Measurements from ENCODE around the gene EFNA3.

Gene EFNA3, protein sequence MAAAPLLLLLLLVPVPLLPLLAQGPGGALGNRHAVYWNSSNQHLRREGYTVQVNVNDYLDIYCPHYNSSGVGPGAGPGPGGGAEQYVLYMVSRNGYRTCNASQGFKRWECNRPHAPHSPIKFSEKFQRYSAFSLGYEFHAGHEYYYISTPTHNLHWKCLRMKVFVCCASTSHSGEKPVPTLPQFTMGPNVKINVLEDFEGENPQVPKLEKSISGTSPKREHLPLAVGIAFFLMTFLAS

DNA sequence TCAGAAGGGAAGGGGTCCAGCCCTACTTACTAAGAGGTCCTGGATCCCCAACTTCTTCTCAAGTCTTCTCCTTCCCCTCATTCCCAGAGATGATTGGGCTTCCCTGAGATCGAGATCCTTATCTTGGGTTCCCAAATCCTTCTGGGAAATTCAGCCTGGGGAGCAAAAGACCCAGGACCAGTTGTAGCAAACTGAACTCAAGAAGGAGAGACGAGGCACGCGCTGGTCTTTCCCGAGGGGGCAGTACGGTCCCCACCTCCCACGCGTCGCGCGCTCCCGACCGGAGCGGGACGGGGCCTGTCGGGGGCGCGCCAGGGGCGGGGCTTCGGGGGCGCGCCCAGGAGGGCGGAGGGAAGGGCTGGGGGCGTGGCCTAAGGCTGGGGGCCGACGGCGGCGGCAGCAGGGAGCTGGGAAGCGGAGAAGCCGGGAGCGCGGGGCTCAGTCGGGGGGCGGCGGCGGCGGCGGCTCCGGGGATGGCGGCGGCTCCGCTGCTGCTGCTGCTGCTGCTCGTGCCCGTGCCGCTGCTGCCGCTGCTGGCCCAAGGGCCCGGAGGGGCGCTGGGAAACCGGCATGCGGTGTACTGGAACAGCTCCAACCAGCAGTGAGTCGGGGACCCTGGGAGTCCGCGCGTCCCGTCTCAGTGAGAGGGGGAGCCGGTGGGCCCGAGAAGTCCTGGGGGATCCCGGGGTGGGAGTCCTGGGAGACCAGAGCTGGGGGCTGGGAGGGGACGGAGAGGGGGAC, at the start of gene EFNA3:
TSS of gene EFNA3 (plus strand) at position 369 of the 741 bp plus-strand sequence. CDS start at position 474, 105 bp downstream.
- no peaks in the 10 kb centered on the region for H3K36me3 ChIP-seq (ENCODE audit: insufficient read depth, low read length)
- no peaks in the 10 kb centered on the region for H3K79me2 ChIP-seq (ENCODE audit: control insufficient read depth, insufficient read depth, low read length, unreplicated experiment)
- peak within 1 kb of the TSS; percentile 47 for H3K4me3 ChIP-seq (ENCODE audit: low read depth, low read length)
- H3K4me1 ChIP-seq (ENCODE audit: control insufficient read depth, insufficient read depth, low read length, unreplicated experiment) = peaks cover 17% of the 10 kb centered on the region
- H3K27ac ChIP-seq (ENCODE audit: low read depth, low read length) = no peak within 1 kb of the TSS
- peaks cover 48% of the 10 kb centered on the region for H3K27me3 ChIP-seq (ENCODE audit: insufficient read depth, low read length)
- H2AFZ ChIP-seq (ENCODE audit: low read length, unreplicated experiment) = no peak within 1 kb of the TSS

DNA sequence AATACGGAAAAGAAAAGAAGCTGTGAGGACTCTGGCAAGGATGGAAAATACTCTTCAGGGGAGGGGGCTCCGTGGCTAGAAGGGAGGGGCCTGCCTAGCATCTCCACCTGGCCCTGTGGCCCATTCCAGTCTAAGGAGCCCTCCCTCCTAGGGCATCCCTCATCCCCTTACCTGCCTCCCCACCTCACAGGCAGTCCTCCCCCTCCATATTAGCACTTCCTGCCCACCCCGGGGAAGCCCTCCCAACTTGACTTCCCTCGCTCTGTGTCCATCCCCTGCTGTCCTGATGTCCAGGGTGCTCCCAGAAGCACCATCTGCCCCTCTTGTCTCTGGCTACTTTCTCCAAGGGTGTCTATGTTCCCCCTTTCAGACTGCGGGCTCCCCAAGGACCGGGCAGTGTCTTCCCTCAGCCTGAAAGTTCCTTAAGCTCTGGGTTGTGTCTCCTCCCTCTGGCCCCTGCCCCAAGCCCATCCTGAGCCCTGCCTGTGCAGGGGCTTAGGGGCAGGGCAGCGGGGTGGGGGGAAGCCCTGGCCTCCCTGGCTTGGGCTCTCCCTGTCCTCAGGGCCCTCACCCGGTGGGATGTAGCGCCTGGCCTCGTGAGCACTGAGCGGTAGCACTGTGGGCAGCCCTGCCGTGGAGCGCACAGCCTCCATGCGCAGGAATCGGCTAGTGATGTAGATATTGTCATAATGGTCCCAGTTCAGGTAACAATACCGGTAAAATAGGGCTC, 49.0 kb upstream of the EFNA3 start:
- Histone ChIP-seq H3K4me1 (ENCODE audit: control insufficient read depth, insufficient read depth, low read length, unreplicated experiment) (peaks cover 11% of the 10 kb centered on the region), H2AFZ (ENCODE audit: low read length, unreplicated experiment) (no peak overlapping the region), H3K4me3 (ENCODE audit: low read depth, low read length) (no peak overlapping the region), H3K79me2 (ENCODE audit: control insufficient read depth, insufficient read depth, low read length, unreplicated experiment) (no peaks in the 10 kb centered on the region), H3K27me3 (ENCODE audit: insufficient read depth, low read length) (no peaks in the 10 kb centered on the region), H3K36me3 (ENCODE audit: insufficient read depth, low read length) (no peaks in the 10 kb centered on the region), H3K27ac (ENCODE audit: low read depth, low read length) (no peak overlapping the region)

DNA sequence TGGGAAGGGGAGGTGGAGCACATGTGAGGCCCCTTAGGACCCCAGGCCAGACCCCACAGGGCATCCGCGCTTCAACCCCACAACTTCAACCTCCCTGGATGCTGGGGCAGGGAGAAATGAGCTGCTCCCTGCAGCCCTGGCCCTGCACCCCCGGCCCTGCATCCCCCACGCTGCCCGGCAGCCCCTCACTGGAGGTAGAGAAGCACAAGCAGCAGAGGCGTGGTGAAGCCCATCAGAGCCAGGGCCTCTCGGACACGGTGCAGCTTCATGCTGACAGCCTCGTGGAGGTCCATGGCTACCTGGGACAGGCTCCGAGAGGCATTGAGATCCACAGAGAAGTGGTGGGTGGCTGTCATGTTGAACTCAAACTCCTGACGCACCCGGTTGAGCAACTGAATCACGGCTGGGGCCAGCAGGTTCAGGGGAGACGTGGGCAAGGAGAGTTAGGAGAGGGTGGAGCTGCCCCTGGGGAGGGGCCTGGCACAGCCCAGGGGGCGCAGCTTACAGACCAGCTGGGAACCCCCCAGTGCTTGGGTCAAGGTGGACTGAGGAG, 48.3 kb upstream of the EFNA3 start:
- H3K79me2 ChIP-seq (ENCODE audit: control insufficient read depth, insufficient read depth, low read length, unreplicated experiment) = no peaks in the 10 kb centered on the region
- no peak overlapping the region for H2AFZ ChIP-seq (ENCODE audit: low read length, unreplicated experiment)
- peaks cover 11% of the 10 kb centered on the region for H3K4me1 ChIP-seq (ENCODE audit: control insufficient read depth, insufficient read depth, low read length, unreplicated experiment)
- no peaks in the 10 kb centered on the region for H3K36me3 ChIP-seq (ENCODE audit: insufficient read depth, low read length)
- no peak overlapping the region for H3K4me3 ChIP-seq (ENCODE audit: low read depth, low read length)
- no peak overlapping the region for H3K27ac ChIP-seq (ENCODE audit: low read depth, low read length)
- H3K27me3 ChIP-seq (ENCODE audit: insufficient read depth, low read length) = no peaks in the 10 kb centered on the region

DNA sequence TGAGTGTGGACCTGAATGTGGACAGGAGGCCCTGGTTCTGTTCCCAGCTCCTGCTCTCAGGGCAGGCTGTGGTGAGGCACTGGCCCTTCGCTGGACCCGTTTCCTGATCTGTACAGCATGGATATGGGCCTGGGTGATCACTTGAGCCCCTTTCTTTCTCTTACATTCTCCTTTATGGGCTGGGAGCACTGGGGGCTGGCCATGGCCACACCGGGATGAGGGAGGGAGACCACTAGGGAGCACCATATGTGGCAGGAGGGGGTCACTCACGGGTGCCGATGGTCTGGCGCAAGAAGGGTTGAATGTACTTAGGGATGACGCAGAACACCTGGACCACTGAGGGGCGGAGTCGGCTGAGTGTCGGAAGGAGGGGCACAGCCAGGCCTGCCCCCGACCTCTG, 47.7 kb upstream of the EFNA3 start:
- Histone ChIP-seq H3K36me3 (ENCODE audit: insufficient read depth, low read length) (no peaks in the 10 kb centered on the region), H3K79me2 (ENCODE audit: control insufficient read depth, insufficient read depth, low read length, unreplicated experiment) (no peaks in the 10 kb centered on the region), H3K4me3 (ENCODE audit: low read depth, low read length) (no peak overlapping the region), H3K27me3 (ENCODE audit: insufficient read depth, low read length) (no peaks in the 10 kb centered on the region), H3K27ac (ENCODE audit: low read depth, low read length) (no peak overlapping the region), H3K4me1 (ENCODE audit: control insufficient read depth, insufficient read depth, low read length, unreplicated experiment) (peaks cover 10% of the 10 kb centered on the region), H2AFZ (ENCODE audit: low read length, unreplicated experiment) (no peak overlapping the region)

DNA sequence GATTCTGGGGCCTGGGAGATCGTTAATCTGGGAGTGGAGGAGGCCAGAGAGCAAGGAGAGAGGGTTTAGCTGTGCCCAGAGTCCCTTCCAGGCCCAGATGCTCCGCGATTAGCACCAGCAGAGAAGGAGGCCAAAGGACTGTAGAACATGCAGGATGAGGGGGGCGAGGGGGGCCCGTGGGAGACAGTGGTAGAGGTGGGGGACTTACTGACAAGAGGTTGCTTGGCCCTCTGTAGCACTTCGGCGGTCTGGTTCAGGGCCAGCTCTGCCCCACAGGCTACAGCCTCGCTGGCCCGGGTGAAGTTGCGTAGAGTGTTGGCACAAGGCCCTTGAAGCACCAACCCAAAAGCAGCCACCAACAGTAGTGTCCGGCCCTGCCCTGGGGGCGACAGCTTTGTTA, 45.8 kb upstream of the EFNA3 start:
- Histone ChIP-seq H3K4me3 (ENCODE audit: low read depth, low read length) (no peak overlapping the region), H3K27me3 (ENCODE audit: insufficient read depth, low read length) (no peaks in the 10 kb centered on the region), H3K4me1 (ENCODE audit: control insufficient read depth, insufficient read depth, low read length, unreplicated experiment) (no peaks in the 10 kb centered on the region), H3K79me2 (ENCODE audit: control insufficient read depth, insufficient read depth, low read length, unreplicated experiment) (no peaks in the 10 kb centered on the region), H3K27ac (ENCODE audit: low read depth, low read length) (no peak overlapping the region), H2AFZ (ENCODE audit: low read length, unreplicated experiment) (no peak overlapping the region), H3K36me3 (ENCODE audit: insufficient read depth, low read length) (no peaks in the 10 kb centered on the region)

DNA sequence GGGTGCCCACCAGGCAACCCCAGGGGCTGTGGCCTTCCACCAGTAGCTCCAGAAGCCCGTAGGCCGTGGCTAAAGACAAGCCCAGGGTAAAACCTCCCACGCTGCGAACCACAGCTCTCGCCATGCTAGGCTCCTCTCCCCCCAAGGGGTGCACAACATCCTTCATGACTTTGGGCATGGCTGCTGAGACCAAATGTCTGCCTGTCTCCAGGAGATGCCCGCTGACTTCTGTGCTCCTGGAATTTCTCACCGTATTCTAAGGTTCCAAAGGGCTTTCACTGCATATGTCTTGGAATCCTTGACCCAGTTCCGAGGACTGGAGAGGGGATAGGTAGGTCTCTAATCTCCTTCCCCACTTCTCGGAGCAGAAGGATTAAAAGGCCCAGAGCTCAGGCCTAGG, 45.1 kb upstream of the EFNA3 start, which contains the start of the genes DCST1 and DCST2:
TSS of gene DCST1 (plus strand) at position 301 of the 400 bp plus-strand sequence. CDS start 213 bp downstream, outside the sequence.
TSS of gene DCST2 (minus strand) at position 258 of the 400 bp plus-strand sequence. CDS start at position 178, 80 bp downstream.
- H3K27me3 ChIP-seq (ENCODE audit: insufficient read depth, low read length) = no peaks in the 10 kb centered on the region
- H3K36me3 ChIP-seq (ENCODE audit: insufficient read depth, low read length) = no peaks in the 10 kb centered on the region
- no peak within 1 kb of the TSS for H2AFZ ChIP-seq (ENCODE audit: low read length, unreplicated experiment)
- H3K4me3 ChIP-seq (ENCODE audit: low read depth, low read length) = no peak within 1 kb of the TSS
- H3K27ac ChIP-seq (ENCODE audit: low read depth, low read length) = no peak within 1 kb of the TSS
- H3K4me1 ChIP-seq (ENCODE audit: control insufficient read depth, insufficient read depth, low read length, unreplicated experiment) = peaks cover 3% of the 10 kb centered on the region
- H3K79me2 ChIP-seq (ENCODE audit: control insufficient read depth, insufficient read depth, low read length, unreplicated experiment) = no peaks in the 10 kb centered on the region

DNA sequence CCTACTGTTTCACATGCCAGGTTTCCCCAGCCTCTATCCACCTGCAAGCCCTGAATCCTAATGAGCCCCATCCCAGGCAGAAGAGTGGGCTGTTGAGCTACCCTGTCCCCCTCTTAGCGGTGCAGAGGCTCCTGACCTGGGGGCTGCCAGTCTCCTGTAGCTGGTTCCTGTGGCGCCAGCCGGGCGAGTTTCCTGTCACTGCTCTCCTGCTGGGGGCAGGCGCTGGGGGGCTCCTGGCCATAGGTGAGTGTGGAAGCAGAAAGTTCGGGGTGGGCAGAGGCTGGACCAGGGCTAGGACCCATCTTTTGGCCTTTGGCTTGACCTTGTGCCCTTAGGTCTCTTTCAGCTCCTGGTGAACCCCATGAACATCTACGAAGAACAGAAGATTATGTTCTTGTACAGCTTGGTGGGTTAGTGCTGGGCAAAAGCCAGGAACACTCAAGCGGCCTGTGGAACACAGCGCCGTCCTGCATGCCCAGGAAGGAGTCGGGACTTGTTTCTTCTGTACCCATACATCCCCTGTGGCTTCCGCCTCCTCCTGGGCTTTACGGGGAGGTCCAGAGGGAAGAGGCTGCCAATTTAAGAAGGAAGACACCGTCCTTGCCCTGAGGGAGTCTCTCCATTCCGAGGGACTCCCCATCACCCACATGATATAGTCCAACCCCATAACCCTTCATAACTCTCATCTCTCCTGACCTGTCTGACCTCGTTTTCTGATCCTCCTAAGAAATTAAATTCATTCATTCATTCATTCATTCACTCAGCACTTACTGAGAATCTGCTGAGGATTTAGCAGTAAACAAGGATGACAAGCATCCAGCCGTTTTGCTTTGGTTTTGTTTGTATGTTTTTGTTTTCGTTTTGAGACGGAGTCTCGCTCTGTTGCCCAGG, 44.1 kb upstream of the EFNA3 start:
- H3K4me3 ChIP-seq (ENCODE audit: low read depth, low read length) = no peak overlapping the region
- no peaks in the 10 kb centered on the region for H3K79me2 ChIP-seq (ENCODE audit: control insufficient read depth, insufficient read depth, low read length, unreplicated experiment)
- no peak overlapping the region for H2AFZ ChIP-seq (ENCODE audit: low read length, unreplicated experiment)
- no peaks in the 10 kb centered on the region for H3K36me3 ChIP-seq (ENCODE audit: insufficient read depth, low read length)
- H3K27me3 ChIP-seq (ENCODE audit: insufficient read depth, low read length) = no peaks in the 10 kb centered on the region
- H3K4me1 ChIP-seq (ENCODE audit: control insufficient read depth, insufficient read depth, low read length, unreplicated experiment) = peaks cover 8% of the 10 kb centered on the region
- no peak overlapping the region for H3K27ac ChIP-seq (ENCODE audit: low read depth, low read length)

DNA sequence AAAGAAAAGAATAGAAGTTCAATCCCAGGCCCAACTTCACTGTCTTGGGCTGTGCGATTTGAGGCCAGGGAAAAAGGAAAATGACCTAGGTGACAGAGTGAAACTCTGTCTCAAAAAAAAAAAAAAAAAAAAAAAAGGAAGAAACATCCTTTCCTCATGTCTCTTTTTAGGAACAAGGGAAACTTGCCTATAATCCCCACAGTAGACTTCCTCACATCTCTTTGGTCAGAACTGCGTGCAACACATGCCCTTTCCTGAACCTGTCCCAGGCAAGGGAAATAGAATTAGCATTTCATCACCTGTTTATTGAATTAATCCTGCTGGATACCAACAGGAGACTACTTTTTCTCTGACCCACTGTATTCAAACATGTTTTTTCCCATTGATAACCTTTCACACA, 42.7 kb upstream of the EFNA3 start:
- H3K27ac ChIP-seq (ENCODE audit: low read depth, low read length) = no peak overlapping the region
- H3K36me3 ChIP-seq (ENCODE audit: insufficient read depth, low read length) = no peaks in the 10 kb centered on the region
- no peak overlapping the region for H2AFZ ChIP-seq (ENCODE audit: low read length, unreplicated experiment)

DNA sequence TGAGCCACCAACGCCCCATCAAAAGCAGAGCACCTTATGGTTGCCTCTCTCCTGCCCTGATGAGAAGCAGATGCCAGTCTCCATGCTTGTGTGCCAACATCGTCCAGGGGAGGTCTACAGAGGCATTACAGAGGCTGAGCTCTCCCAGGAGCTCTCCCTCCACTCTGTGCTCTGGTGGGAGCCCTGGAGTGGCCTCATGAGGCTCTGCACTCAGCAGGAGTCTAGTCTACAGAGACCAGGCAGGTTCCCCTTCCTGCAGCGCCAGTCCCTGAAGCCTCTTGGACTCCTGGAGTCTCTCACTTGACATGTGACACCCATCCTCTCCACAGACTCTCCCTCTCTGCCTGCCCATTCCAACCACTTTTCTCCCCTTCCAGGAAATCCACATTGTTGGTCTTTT, 41.6 kb upstream of the EFNA3 start:
- Histone ChIP-seq H3K79me2 (ENCODE audit: control insufficient read depth, insufficient read depth, low read length, unreplicated experiment) (no peaks in the 10 kb centered on the region), H2AFZ (ENCODE audit: low read length, unreplicated experiment) (no peak overlapping the region), H3K36me3 (ENCODE audit: insufficient read depth, low read length) (no peaks in the 10 kb centered on the region), H3K27ac (ENCODE audit: low read depth, low read length) (no peak overlapping the region), H3K27me3 (ENCODE audit: insufficient read depth, low read length) (no peaks in the 10 kb centered on the region), H3K4me3 (ENCODE audit: low read depth, low read length) (no peak overlapping the region), H3K4me1 (ENCODE audit: control insufficient read depth, insufficient read depth, low read length, unreplicated experiment) (peaks cover 8% of the 10 kb centered on the region)

More for the DNA sequence above, 42.7 kb upstream of the EFNA3 start:
- H3K79me2 ChIP-seq (ENCODE audit: control insufficient read depth, insufficient read depth, low read length, unreplicated experiment) = no peaks in the 10 kb centered on the region
- no peak overlapping the region for H3K4me3 ChIP-seq (ENCODE audit: low read depth, low read length)
- H3K27me3 ChIP-seq (ENCODE audit: insufficient read depth, low read length) = no peaks in the 10 kb centered on the region
- peaks cover 8% of the 10 kb centered on the region for H3K4me1 ChIP-seq (ENCODE audit: control insufficient read depth, insufficient read depth, low read length, unreplicated experiment)
